HepG2 (cell line): ENCODE results near the gene SMAD6. TPM values are rescaled to one million over a fixed set of nuclear protein-coding genes. Genes with fewer than 3 reads are reported as not detected.

Experiments
- ATRX ChIP-seq: sonication (generic); formaldehyde crosslinking; IDR thresholded peaks from 2 replicates; pipeline ENCODE4 v1.4.0; 2020; ENCODE audit warnings: missing genetic modification reagents, borderline replicate concordance
- IRF2 ChIP-seq: IDR thresholded peaks from 2 replicates; pipeline ENCODE4 v1.6.1; 2018; ENCODE audit warnings: missing genetic modification reagents, missing compliant biosample characterization
- KDM5B ChIP-seq: sonication (generic); formaldehyde crosslinking; IDR thresholded peaks from 2 replicates; pipeline ENCODE4 v1.4.0; 2020; ENCODE audit warnings: missing genetic modification reagents, mild to moderate bottlenecking, borderline replicate concordance
- MAZ ChIP-seq, 2 experiments: sonication (generic) in 1 of 2; formaldehyde crosslinking in 1 of 2; IDR thresholded peaks; 2 replicates each; pipeline versions ENCODE4 v1.5.0 to v1.6.1; 2012 to 2020; ENCODE audit warnings: low read depth in 2 of 2, mild to moderate bottlenecking in 2 of 2, borderline replicate concordance in 1 of 2, improper control_type of control experiment in 1 of 2, low read length in 1 of 2, missing genetic modification reagents in 1 of 2, moderate library complexity in 1 of 2
- MYC ChIP-seq: sonication (generic); formaldehyde crosslinking; IDR thresholded peaks from 2 replicates; pipeline ENCODE4 v1.9.0; 2021; ENCODE audit warnings: missing genetic modification reagents, borderline replicate concordance
- PCBP1 ChIP-seq: fragments of 200-400 bp; formaldehyde crosslinking; IDR thresholded peaks from 2 replicates; pipeline ENCODE4 v1.6.1; 2017; ENCODE audit warnings: mild to moderate bottlenecking, low read depth, low read length, borderline replicate concordance
- RARA ChIP-seq: IDR thresholded peaks from 2 replicates; pipeline ENCODE4 v1.6.1; 2016; ENCODE audit warnings: missing genetic modification reagents, missing compliant biosample characterization
- RFX5 ChIP-seq: IDR thresholded peaks from 2 replicates; pipeline ENCODE4 v1.6.1; 2011; ENCODE audit warnings: low read depth, low read length, improper control_type of control experiment
- RFXAP ChIP-seq: sonication (generic); formaldehyde crosslinking; IDR thresholded peaks from 2 replicates; pipeline ENCODE4 v1.4.0; 2020; ENCODE audit warnings: missing genetic modification reagents, borderline replicate concordance
- RXRA ChIP-seq: sonication (generic); formaldehyde crosslinking; IDR thresholded peaks from 2 replicates; pipeline ENCODE4 v1.5.1; 2020; ENCODE audit warnings: missing genetic modification reagents
- SP140L ChIP-seq: sonication (generic); formaldehyde crosslinking; IDR thresholded peaks from 2 replicates; pipeline ENCODE4 v1.4.0; 2020; ENCODE audit warnings: missing genetic modification reagents, borderline replicate concordance
- SUZ12 ChIP-seq: fragments of 150-350 bp; IDR thresholded peaks from 2 replicates; pipeline ENCODE4 v1.6.1; 2014; ENCODE audit warnings: low read depth, low read length
- THAP11 ChIP-seq: IDR thresholded peaks from 2 replicates; pipeline ENCODE4 v1.6.1; 2016; ENCODE audit warnings: missing biosample characterization, missing genetic modification reagents
- ZNF17 ChIP-seq: sonication (generic); formaldehyde crosslinking; IDR thresholded peaks from 2 replicates; pipeline ENCODE4 v1.5.0; 2020; ENCODE audit warnings: mild to moderate bottlenecking, missing genetic modification reagents
- ZNF367 ChIP-seq: sonication (generic); formaldehyde crosslinking; IDR thresholded peaks from 2 replicates; pipeline ENCODE4 v1.4.0; 2020; ENCODE audit warnings: missing genetic modification reagents, borderline replicate concordance
- ZNF614 ChIP-seq: IDR thresholded peaks from 2 replicates; pipeline ENCODE4 v1.6.1; 2018; ENCODE audit warnings: missing biosample characterization, missing genetic modification reagents, inconsistent platforms, borderline replicate concordance
- ZNF746 ChIP-seq: sonication (generic); formaldehyde crosslinking; IDR thresholded peaks from 2 replicates; pipeline ENCODE4 v1.8.0; 2022; ENCODE audit warnings: mild to moderate bottlenecking, missing genetic modification reagents
- ZSCAN12 ChIP-seq: sonication (generic); formaldehyde crosslinking; IDR thresholded peaks from 2 replicates; pipeline ENCODE4 v1.9.0; 2021; ENCODE audit warnings: mild to moderate bottlenecking, missing genetic modification reagents
- ZSCAN22 ChIP-seq: sonication (generic); formaldehyde crosslinking; IDR thresholded peaks from 2 replicates; pipeline ENCODE4 v1.4.0; 2020; ENCODE audit warnings: mild to moderate bottlenecking, missing genetic modification reagents
- polyA plus RNA-seq, 8 experiments: library from polyadenylated mRNA; depleted of rRNA in 3 of 8; stranded (reverse) in 7 of 8; unstranded in 1 of 8; fragments of >200 nt; fragmentation: Illumina TruSeq in 4 of 8; extraction: Trizol in 4 of 8; gene quantifications; 2 replicates each; pipeline versions ENCODE4 v1.2.1 to v1.2.3, GENCODE V29; 2011 to 2016; ENCODE audit warnings: low read depth in 4 of 8, missing spikeins in 1 of 8, mixed read lengths in 1 of 8; ENCODE audit not compliant: insufficient read depth in 1 of 8
- total RNA-seq, 5 experiments: library from RNA; depleted of rRNA; stranded (reverse); fragments of >200 nt; fragmentation: Illumina TruSeq; extraction: Trizol; gene quantifications; 2 replicates each; pipeline ENCODE4 v1.2.3, GENCODE V29; 2016; ENCODE audit warnings: low read depth in 1 of 5
- TF ChIP-seq, protein P1 (sequence below): sonication (generic); formaldehyde crosslinking; IDR thresholded peaks from 2 replicates; pipeline ENCODE4 v1.5.0; 2020; ENCODE audit warnings: mild to moderate bottlenecking, missing genetic modification reagents, borderline replicate concordance
- TF ChIP-seq, protein P2 (sequence below): sonication (generic); formaldehyde crosslinking; IDR thresholded peaks from 2 replicates; pipeline ENCODE4 v1.4.0; 2020; ENCODE audit warnings: mild to moderate bottlenecking, missing genetic modification reagents

The SMAD6 gene
- total and polyA plus RNA-seq, 2 of the 13 experiments (the other 11 are each of a cell fraction or from before 2014, with no cell fraction given), result 3.3 to 4.4 TPM

DNA sequence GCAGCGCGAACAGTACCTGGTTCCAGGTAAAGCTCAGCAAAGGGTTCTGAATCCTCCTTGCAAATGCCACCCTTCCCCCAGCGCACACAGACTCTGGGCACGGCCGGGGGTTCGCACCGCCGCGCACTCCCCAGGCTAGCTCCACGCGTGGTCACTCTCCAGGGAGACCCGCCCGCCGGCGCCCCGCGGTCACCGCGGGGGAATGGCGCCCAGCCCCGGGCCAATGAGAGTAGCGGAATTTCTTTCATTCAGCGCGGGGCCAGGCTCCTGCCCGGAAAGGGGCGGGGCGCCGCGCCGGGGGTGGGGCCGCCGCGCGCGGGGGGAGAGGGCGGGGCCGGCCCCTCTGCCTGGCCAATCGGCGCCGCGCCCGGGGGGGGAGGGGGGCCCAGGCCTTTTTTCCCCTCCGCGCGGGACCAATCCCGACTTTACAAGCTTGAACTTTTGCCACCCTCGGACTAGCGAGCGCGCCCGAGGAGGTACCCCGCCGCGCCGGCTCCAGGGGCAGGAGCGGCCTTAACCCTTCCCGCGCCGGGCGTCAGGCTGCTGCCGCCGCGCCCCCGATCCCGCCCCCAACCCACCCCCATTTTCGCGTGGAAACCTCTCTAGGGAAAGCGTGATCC lies 1.1 kb upstream of the SMAD6 start (continued):
- TF ChIP-seq MAZ (IDR thresholded peaks at IDR 0.05; ENCODE audit: borderline replicate concordance, low read depth, low read length) (peak; percentile 21; the same call in 1 of the 2 replicates), MAZ (CRISPR knock-in tag; IDR thresholded peaks at IDR 0.05; ENCODE audit: low read depth) (no peak; the same call in 1 of the 2 replicates), RARA (peak; percentile 77), IRF2 (CRISPR knock-in tag) (peak; percentile 11; the same call in 1 of the 2 replicates), RFX5 (no peak), ZSCAN12 (no peak), PCBP1 (no peak), ATRX (CRISPR knock-in tag) (no peak), ZNF746 (CRISPR knock-in tag) (no peak), THAP11 (CRISPR knock-in tag) (0 out of 2 replicates have a peak, but pooled peaks have one; percentile 10), ZNF614 (peak; percentile 44; the same call in 1 of the 2 replicates), MYC (CRISPR knock-in tag) (peak; percentile 67; the same call in 1 of the 2 replicates), KDM5B (CRISPR knock-in tag) (peak; percentile 58; the same call in 1 of the 2 replicates), RXRA (CRISPR knock-in tag) (peak; percentile 35), ZSCAN22 (peak; percentile 94), RFXAP (CRISPR knock-in tag) (0 out of 2 replicates have a peak, but pooled peaks have one; percentile 23), ZNF17 (no peak), SP140L (CRISPR knock-in tag) (no peak), SUZ12 (no peak), ZNF367 (CRISPR knock-in tag) (no peak)
- TF ChIP-seq, protein P1, sequence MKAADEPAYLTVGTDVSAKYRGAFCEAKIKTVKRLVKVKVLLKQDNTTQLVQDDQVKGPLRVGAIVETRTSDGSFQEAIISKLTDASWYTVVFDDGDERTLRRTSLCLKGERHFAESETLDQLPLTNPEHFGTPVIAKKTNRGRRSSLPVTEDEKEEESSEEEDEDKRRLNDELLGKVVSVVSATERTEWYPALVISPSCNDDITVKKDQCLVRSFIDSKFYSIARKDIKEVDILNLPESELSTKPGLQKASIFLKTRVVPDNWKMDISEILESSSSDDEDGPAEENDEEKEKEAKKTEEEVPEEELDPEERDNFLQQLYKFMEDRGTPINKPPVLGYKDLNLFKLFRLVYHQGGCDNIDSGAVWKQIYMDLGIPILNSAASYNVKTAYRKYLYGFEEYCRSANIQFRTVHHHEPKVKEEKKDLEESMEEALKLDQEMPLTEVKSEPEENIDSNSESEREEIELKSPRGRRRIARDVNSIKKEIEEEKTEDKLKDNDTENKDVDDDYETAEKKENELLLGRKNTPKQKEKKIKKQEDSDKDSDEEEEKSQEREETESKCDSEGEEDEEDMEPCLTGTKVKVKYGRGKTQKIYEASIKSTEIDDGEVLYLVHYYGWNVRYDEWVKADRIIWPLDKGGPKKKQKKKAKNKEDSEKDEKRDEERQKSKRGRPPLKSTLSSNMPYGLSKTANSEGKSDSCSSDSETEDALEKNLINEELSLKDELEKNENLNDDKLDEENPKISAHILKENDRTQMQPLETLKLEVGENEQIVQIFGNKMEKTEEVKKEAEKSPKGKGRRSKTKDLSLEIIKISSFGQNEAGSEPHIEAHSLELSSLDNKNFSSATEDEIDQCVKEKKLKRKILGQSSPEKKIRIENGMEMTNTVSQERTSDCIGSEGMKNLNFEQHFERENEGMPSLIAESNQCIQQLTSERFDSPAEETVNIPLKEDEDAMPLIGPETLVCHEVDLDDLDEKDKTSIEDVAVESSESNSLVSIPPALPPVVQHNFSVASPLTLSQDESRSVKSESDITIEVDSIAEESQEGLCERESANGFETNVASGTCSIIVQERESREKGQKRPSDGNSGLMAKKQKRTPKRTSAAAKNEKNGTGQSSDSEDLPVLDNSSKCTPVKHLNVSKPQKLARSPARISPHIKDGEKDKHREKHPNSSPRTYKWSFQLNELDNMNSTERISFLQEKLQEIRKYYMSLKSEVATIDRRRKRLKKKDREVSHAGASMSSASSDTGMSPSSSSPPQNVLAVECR (CRISPR knock-in tag), result peak; percentile 43; the same call in 1 of the 2 replicates
- TF ChIP-seq, protein P2, sequence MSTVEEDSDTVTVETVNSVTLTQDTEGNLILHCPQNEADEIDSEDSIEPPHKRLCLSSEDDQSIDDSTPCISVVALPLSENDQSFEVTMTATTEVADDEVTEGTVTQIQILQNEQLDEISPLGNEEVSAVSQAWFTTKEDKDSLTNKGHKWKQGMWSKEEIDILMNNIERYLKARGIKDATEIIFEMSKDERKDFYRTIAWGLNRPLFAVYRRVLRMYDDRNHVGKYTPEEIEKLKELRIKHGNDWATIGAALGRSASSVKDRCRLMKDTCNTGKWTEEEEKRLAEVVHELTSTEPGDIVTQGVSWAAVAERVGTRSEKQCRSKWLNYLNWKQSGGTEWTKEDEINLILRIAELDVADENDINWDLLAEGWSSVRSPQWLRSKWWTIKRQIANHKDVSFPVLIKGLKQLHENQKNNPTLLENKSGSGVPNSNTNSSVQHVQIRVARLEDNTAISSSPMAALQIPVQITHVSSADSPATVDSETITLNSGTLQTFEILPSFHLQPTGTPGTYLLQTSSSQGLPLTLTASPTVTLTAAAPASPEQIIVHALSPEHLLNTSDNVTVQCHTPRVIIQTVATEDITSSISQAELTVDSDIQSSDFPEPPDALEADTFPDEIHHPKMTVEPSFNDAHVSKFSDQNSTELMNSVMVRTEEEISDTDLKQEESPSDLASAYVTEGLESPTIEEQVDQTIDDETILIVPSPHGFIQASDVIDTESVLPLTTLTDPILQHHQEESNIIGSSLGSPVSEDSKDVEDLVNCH (CRISPR knock-in tag), result no peak
